Lower leg skin (tissue), 3 donors: ENCODE data around the gene ULK1.

Experiments used
- CTCF ChIP-seq, 3 donors: fragments of 450-650 bp; IDR thresholded peaks; one replicate each; pipeline ENCODE4 v1.5.1; 2016; ENCODE audit warnings: antibody characterized with exemption in 3 of 3, mild to moderate bottlenecking in 3 of 3, moderate library complexity in 2 of 3
- POLR2A ChIP-seq, 2 donors: fragments of 450-650 bp; IDR thresholded peaks; one replicate each; pipeline ENCODE4 v1.6.1; 2016 to 2017; ENCODE audit warnings: antibody characterized with exemption in 2 of 2, mild to moderate bottlenecking in 1 of 2, moderate library complexity in 1 of 2

GRCh38 chr12:131856366-131857097, 37.9 kb upstream of the ULK1 start:
- TF ChIP-seq CTCF (IDR thresholded peaks at IDR 0.05) (no peak), POLR2A (IDR thresholded peaks at IDR 0.05) (no peak)
